T-helper 2 cell treated with Interferon-gamma antibody and Interleukin-4, amounts not matched to agents 5 μg/mL and 100 μg/mL, for 36 hours (primary cell): ENCODE results near the gene PTK7.

Experiments
- DNase-seq: peaks from one replicate; pipeline ENCODE4 v3.0.0; 2021; ENCODE audit warnings: low spot score
- H3K27ac Mint-ChIP-seq: one replicate; pipeline ENCODE4 v1.8.0; 2021; ENCODE audit warnings: mild to moderate bottlenecking, mixed read lengths
- H3K27me3 Mint-ChIP-seq: one replicate; pipeline ENCODE4 v1.8.0; 2021; ENCODE audit warnings: low read depth, mixed read lengths
- H3K36me3 Mint-ChIP-seq: one replicate; pipeline ENCODE4 v1.8.0; 2021; ENCODE audit warnings: low read depth, mixed read lengths
- H3K4me1 Mint-ChIP-seq: one replicate; pipeline ENCODE4 v1.8.0; 2021; ENCODE audit warnings: low read depth, mixed read lengths
- H3K4me3 Mint-ChIP-seq: one replicate; pipeline ENCODE4 v1.8.0; 2022; ENCODE audit warnings: mild to moderate bottlenecking, moderate library complexity, mixed read lengths
- H3K9me3 Mint-ChIP-seq: one replicate; pipeline ENCODE4 v1.8.0; 2021; ENCODE audit warnings: mixed read lengths

Gene PTK7

DNA sequence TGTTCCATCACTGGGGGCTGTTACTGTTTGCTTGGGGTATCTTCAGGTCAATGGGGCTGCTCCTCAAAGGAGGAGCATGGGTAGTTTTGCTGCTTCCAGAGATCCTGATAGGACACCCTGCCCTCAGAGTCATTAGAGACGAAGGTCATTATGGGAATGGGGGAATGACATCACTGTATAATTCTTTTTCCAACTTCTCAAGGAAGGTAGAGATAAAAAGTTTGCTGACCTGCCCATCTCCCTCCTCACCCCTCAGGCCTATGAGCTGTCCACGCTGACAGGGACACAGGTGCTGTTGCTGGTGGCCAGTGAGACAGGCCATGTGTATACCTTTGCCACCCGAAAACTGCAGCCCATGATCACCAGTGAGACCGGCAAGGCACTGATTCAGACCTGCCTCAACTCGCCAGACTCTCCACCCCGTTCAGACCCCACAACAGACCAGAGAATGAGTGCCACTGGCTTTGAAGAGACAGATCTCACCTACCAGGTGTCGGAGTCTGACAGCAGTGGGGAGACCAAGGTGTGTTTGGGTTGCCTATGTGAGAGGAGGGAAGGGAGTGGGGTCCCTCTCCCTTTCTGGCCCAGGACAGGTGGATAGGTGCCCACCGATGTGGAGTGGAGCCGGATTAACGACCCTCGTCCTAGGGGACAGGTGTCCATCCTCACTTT, 97.6 kb downstream of the PTK7 start:
- H3K36me3 Mint-ChIP-seq: peaks cover 37% of the 10 kb centered on the region
- no peaks in the 10 kb centered on the region for H3K27me3 Mint-ChIP-seq
- H3K27ac Mint-ChIP-seq: peak overlapping the region; percentile 84
- peaks cover 38% of the 10 kb centered on the region for H3K4me1 Mint-ChIP-seq
- peak overlapping the region; percentile 98 for H3K4me3 Mint-ChIP-seq
- DNase-seq: no peak
- no peaks in the 10 kb centered on the region for H3K9me3 Mint-ChIP-seq

DNA sequence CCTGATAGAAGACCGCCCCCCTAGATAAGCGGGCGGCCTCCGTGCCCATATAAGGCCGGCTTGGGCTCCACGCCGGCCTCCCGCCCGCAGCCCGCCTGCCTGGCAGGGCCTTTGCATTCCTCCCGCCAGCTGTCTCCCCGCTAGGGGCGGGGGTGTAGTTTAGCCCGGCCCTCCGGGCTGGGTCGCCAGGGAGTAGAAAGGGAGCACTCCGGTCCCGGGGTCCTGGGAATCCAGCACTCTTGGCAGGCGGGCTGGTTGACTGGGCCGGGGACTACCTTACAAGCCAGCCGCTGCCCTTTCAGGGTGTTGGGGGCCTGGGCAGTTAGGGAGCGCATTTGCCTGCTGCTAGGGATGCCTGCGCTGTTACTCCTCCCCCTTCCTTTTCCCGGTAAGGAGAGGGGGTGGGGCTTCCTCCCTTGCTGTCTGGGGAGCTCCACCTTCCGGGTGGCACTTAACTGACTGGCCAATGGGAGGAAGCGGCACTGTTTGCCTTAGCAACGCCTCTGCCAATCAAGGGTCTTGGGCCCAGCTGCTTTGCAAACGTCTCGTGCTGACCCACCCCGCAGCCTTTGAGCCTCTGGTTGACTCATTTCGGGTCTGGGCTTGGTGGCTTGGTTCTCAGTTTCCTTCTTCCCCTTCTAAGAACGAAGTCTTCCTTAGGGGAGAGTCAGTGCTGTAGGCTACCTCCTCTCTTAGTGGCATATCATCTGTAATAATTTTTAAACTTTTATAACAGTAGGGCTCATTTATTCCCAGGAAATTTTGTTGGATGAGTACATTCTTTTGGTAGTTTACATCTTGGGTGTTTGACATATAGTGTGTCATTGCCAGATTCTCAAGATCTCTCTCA, 98.4 kb downstream of the PTK7 start:
- DNase-seq: peak; percentile 97

DNA sequence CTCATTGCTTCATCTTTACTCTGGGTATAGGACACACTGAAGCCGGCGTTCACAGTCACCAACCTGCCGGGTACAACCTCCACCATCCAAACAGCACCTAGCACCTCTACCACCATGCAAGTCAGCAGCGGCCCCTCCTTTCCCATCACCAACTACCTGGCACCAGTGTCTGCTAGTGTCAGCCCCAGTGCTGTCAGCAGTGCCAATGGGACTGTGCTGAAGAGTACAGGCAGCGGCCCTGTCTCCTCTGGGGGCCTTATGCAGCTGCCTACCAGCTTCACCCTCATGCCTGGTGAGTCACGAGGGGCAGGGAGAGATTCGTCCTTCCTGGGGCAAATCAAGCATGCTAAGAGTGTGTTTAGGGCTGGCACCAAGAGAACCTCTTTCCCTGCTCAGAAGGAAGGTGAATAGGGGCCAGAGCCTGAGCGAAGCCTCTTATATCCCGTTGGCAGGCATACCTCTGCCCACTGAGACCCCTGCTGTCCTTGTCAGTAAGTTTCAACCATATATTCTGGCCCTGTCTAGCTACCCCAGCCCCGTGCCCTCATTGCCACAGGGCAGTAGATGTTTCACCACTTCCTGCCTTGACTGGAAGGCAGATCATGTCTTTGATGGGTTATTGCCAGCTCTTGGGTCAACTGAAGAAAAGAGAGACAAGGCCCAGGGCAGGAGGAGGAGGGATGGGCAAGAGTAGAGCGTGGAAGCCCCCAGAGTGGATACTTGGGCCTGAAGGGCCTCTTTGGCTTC, 99.7 kb downstream of the PTK7 start:
- Mint-ChIP-seq H3K27me3 (no peaks in the 10 kb centered on the region), H3K9me3 (no peaks in the 10 kb centered on the region), H3K27ac (peak overlapping the region; percentile 63), H3K4me3 (no peak overlapping the region), H3K36me3 (peaks cover 41% of the 10 kb centered on the region), H3K4me1 (peaks cover 32% of the 10 kb centered on the region)
- DNase-seq: no peak

More for the DNA sequence above, 98.4 kb downstream of the PTK7 start:
- Mint-ChIP-seq H3K9me3 (no peaks in the 10 kb centered on the region), H3K27me3 (no peaks in the 10 kb centered on the region), H3K27ac (peak overlapping the region; percentile 75), H3K4me3 (peak overlapping the region; percentile 98), H3K36me3 (peaks cover 41% of the 10 kb centered on the region), H3K4me1 (peaks cover 38% of the 10 kb centered on the region)

DNA sequence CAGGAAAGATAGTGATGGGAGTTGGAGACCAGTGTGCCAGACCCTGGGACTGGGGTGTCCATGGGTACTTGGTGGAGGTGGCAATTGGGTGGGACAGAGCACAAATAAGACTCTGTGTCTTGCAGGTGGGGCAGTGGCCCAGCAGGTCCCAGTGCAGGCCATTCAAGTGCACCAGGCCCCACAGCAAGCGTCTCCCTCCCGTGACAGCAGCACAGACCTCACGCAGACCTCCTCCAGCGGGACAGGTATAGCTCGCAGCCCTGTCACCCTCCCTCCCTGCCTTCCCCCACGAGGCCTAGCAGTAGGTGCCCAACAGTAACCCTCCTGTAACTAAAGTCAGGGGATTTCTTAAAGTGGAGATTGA, 100.3 kb downstream of the PTK7 start:
- Mint-ChIP-seq H3K4me1 (peaks cover 35% of the 10 kb centered on the region), H3K27ac (peak overlapping the region; percentile 63)
- no peak for DNase-seq

DNA sequence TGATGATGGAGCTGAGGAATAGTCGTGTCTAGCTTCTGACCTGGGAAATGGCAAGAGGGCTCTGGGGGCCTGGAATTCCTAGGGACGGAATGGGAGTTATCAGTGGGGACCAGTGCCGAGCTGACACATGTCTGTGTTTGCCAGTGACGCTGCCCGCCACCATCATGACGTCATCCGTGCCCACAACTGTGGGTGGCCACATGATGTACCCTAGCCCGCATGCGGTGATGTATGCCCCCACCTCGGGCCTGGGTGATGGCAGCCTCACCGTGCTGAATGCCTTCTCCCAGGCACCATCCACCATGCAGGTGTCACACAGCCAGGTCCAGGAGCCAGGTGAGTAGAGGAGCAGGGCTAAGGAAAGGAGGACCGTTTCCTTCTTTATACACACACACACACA, 102.0 kb downstream of the PTK7 start:
- no peaks in the 10 kb centered on the region for H3K9me3 Mint-ChIP-seq
- no peak overlapping the region for H3K27ac Mint-ChIP-seq
- H3K36me3 Mint-ChIP-seq: peaks cover 42% of the 10 kb centered on the region
- no peaks in the 10 kb centered on the region for H3K27me3 Mint-ChIP-seq
- H3K4me3 Mint-ChIP-seq: no peak overlapping the region
- DNase-seq: no peak
- peaks cover 36% of the 10 kb centered on the region for H3K4me1 Mint-ChIP-seq

More for the DNA sequence above, 100.3 kb downstream of the PTK7 start:
- Mint-ChIP-seq H3K27me3 (no peaks in the 10 kb centered on the region), H3K36me3 (peaks cover 41% of the 10 kb centered on the region), H3K9me3 (no peaks in the 10 kb centered on the region), H3K4me3 (no peak overlapping the region)

DNA sequence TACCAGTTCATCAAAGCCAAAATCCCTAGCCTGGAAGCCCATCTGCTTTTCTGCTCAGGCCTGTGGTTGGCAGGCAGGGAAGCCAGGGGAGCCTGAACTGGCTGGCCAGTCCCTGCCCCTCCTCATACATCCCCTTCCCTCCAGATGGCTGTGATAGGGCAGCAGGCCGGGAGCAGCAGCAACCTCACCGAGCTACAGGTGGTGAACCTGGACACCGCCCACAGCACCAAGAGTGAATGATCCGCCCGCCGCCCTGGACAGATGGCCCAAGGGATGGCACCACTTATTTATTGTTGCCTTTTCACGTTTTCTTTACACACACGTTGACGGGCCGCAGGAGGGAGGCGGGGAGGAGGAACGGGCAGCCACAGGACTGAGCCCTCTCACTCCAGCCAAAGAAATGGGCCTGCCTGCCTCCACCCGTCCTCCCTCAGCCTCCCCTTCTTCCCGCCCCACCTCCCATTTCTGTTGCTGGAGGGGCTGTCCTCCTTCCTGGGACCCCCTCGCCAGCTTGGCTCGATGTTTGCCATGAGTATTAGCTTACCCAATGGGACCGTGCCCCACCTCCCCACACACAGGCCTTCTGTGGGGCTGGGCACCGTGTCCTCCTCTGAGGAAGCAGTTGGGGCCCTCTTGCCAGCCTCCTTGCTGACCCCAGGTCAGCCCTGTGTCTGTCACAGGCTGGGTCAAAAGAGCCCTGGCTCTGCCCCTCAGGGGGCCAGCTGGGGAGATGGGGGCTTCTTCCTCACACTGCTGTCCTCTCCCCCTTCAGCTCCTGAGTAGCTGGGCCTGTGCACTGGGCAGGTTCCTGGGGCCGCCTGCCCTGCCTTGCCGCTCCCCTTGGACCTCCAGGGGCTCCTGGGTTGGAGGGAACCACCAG, 103.1 kb downstream of the PTK7 start:
- Mint-ChIP-seq H3K4me3 (no peak overlapping the region), H3K9me3 (no peaks in the 10 kb centered on the region), H3K4me1 (peaks cover 35% of the 10 kb centered on the region), H3K36me3 (peaks cover 45% of the 10 kb centered on the region), H3K27me3 (no peaks in the 10 kb centered on the region), H3K27ac (no peak overlapping the region)
- DNase-seq: no peak

DNA sequence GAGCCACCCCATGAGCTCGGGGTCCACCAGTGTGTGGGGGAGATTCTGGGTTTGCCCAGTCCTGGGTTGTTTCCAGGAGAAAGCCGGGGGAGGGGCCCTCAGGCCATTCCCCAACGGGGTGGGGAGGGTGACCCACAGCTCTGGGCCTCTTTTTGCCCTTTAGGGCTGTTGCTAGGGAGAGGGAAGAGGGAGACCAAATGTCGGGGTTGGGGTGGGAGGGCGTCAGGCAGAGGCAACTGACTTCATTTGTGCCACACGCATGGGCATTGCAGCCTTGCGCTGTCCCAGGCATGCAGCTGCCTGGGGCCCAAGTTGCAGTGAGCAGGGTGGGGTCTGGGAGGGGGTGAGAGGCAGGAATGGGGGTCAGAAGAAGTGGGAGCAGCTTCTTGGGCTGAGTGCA, 103.9 kb downstream of the PTK7 start:
- no peak overlapping the region for H3K27ac Mint-ChIP-seq
- H3K27me3 Mint-ChIP-seq: no peaks in the 10 kb centered on the region
- H3K9me3 Mint-ChIP-seq: no peaks in the 10 kb centered on the region
- H3K4me1 Mint-ChIP-seq: peaks cover 35% of the 10 kb centered on the region
- no peak overlapping the region for H3K4me3 Mint-ChIP-seq
- no peak for DNase-seq
- H3K36me3 Mint-ChIP-seq: peaks cover 46% of the 10 kb centered on the region

DNA sequence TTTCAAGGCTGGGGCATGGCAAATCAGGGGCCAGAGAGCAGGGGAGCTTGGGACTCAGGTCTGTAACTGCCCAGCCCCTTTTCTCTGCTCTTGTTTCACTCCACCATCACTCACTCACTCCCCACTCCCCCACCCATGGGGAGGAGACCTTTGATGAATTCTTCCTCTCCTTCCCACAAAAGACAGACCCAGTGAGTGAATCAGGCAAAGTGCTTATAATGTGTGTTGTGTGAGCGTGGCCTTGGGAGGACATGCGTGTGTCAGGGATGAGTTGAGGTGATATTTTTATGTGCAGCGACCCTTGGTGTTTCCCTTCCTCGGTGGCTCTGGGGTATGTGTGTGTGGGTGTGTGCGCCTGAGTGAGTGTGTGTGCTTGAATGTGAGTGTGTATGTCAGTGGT, 104.9 kb downstream of the PTK7 start:
- Mint-ChIP-seq H3K9me3 (no peaks in the 10 kb centered on the region), H3K36me3 (peaks cover 40% of the 10 kb centered on the region), H3K27ac (peak overlapping the region; percentile 53), H3K27me3 (no peaks in the 10 kb centered on the region), H3K4me1 (peaks cover 36% of the 10 kb centered on the region), H3K4me3 (peak overlapping the region; percentile 95)
- DNase-seq: no peak

DNA sequence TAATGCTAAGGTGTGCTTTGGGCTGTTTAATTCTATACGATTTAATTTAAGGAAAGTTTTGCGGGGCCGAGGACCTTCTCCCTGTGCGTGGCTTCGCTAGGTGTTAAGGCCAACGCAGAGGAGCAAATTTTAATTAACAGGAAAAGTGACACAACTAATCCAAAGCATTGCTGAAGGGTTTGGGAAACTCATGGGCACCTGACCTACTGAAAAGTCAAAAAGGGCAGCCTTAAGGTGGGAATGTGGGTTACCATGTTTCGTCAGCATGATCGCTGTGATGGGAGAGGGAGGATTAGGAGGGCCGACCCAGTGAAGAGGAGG, 105.5 kb downstream of the PTK7 start:
- no peak for DNase-seq
- peak overlapping the region; percentile 95 for H3K4me3 Mint-ChIP-seq
- peaks cover 39% of the 10 kb centered on the region for H3K36me3 Mint-ChIP-seq
- H3K9me3 Mint-ChIP-seq: no peaks in the 10 kb centered on the region
- H3K4me1 Mint-ChIP-seq: peaks cover 38% of the 10 kb centered on the region
- no peaks in the 10 kb centered on the region for H3K27me3 Mint-ChIP-seq
- H3K27ac Mint-ChIP-seq: peak overlapping the region; percentile 83

- Mint-ChIP-seq H3K4me3 (peak within 1 kb of the TSS; percentile 95), H3K27me3 (no peaks in the 10 kb centered on the region), H3K27ac (peak within 1 kb of the TSS; percentile 83), H3K9me3 (no peaks in the 10 kb centered on the region), H3K4me1 (peaks cover 38% of the 10 kb centered on the region), H3K36me3 (peaks cover 36% of the 10 kb centered on the region)
- peak; percentile 84 for DNase-seq
These were observed 106.1 kb downstream of the PTK7 start, which contains the start of gene CUL9 for GRCh38 chr6:43181942-43182860. CUL9 (plus strand) TSS chr6:43182196; CDS start chr6:43184311, 2,115 bp downstream.

DNA sequence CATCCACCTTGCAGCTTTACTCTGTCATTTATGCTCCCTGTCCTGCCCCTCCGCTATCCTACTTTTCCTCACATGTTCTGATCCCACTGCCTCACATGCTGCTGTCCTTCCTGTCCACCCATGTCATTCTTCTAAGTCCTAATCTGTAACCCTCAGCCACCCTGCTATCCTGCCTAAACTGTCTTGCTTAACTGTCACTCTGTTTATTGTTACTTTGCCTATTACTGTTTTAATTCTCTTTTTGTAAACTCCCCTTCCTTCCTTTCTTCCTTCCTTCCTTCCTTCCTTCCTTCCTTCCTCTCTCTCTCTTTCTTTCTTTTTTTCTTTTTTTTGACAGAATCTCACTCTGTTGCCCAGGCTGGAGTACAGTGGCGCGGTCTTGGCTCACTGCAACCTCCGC, 107.3 kb downstream of the PTK7 start:
- Mint-ChIP-seq H3K36me3 (peaks cover 30% of the 10 kb centered on the region), H3K4me3 (peak overlapping the region; percentile 95), H3K4me1 (peaks cover 38% of the 10 kb centered on the region), H3K27ac (peak overlapping the region; percentile 83), H3K27me3 (no peaks in the 10 kb centered on the region), H3K9me3 (no peaks in the 10 kb centered on the region)
- DNase-seq: no peak

DNA sequence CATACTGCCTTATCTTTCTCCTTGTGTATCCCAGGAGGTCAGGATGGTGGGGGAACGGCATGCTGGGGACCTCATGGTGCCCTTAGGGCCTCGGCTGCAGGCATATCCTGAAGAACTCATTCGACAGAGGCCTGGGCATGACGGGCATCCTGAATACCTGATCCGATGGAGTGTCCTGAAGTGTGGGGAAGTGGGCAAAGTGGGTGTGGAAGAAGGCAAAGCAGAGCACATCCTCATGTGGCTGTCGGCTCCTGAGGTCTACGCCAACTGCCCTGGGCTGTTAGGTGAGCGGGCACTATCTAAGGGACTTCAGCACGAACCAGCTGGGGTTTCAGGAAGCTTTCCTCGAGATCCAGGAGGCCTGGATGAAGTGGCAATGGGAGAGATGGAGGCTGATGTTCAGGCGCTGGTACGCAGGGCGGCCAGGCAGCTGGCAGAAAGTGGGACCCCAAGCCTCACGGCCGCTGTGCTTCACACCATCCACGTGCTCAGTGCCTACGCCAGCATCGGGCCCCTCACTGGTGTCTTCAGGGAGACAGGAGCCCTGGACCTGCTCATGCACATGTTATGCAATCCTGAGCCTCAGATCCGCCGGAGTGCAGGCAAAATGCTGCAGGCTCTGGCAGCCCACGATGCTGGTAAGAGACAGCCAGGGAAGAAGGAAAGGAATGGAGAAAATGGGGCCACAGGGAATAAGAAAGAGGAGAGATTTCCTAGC, 108.3 kb downstream of the PTK7 start:
- Mint-ChIP-seq H3K4me1 (peaks cover 38% of the 10 kb centered on the region), H3K9me3 (no peaks in the 10 kb centered on the region), H3K27me3 (no peaks in the 10 kb centered on the region), H3K4me3 (peak overlapping the region; percentile 45), H3K27ac (no peak overlapping the region), H3K36me3 (peaks cover 24% of the 10 kb centered on the region)
- no peak for DNase-seq
